ENCODE data around the gene SAMM50.

- TF ChIP-seq POLR2A (IDR thresholded peaks at IDR 0.05): no peak
- TF ChIP-seq CTCF (IDR thresholded peaks at IDR 0.05 in 4 of 5, conservative IDR thresholded peaks at IDR 0.05 in 1 of 5): no peak
Observed at GRCh38 chr22:43988960-43989359, 33.7 kb downstream of the SAMM50 start.

All from gastrocnemius medialis (tissue), 4 donors.